ENCODE results near the gene SLC22A3. TPM values are rescaled to one million over a fixed set of nuclear protein-coding genes. Genes with fewer than 3 reads are reported as not detected.

The SLC22A3 gene
- total RNA-seq, 1 experiment from 2014 or later = 0.09 TPM

- intact Hi-C loops (cut with micrococcal nuclease) = no loop called here
- no peak overlapping the region for H3K4me3 Mint-ChIP-seq (ENCODE audit: unreplicated experiment)
- no TSS peak for BruUV-seq (replicated peaks)
- H3K4me1 Mint-ChIP-seq (ENCODE audit: insufficient read depth, unreplicated experiment) = no peaks in the 10 kb centered on the region
- no peaks in the 10 kb centered on the region for H3K9me3 Mint-ChIP-seq (ENCODE audit: unreplicated experiment)
- ChIA-PET POLR2A (no interaction called here), CTCF (interaction anchor here (1.6 to 1.9 kb wide), 2 partner anchors 16 to 17 kb away, joined by 5 to 8 read pairs; no protein-coding TSS in a partner anchor)
- no peak overlapping the region for H3K27ac Mint-ChIP-seq (ENCODE audit: low read depth, unreplicated experiment)
- no peaks in the 10 kb centered on the region for H3K27me3 Mint-ChIP-seq (ENCODE audit: insufficient read depth, unreplicated experiment)
- no peak for TF ChIP-seq CTCF (IDR thresholded peaks at IDR 0.05; ENCODE audit: unreplicated experiment)
- no peak for DNase-seq (ENCODE audit: unreplicated experiment)
- no peaks in the 10 kb centered on the region for H3K36me3 Mint-ChIP-seq (ENCODE audit: insufficient read depth, unreplicated experiment)
Measured at GRCh38 chr6:160438481-160438880, 90.3 kb downstream of the SLC22A3 start.

- CTCF ChIA-PET = interaction anchor here (0.6 to 1.6 kb wide), 2 partner anchors 16 to 94 kb away, joined by 3 to 5 read pairs; no protein-coding TSS in a partner anchor
- POLR2A ChIA-PET = no interaction called here
Measured at GRCh38 chr6:160439751-160440150, 91.6 kb downstream of the SLC22A3 start.

GRCh38 chr6:160442151-160442550, 94.0 kb downstream of the SLC22A3 start:
- no peak overlapping the region for H3K27ac Mint-ChIP-seq (ENCODE audit: low read depth, unreplicated experiment)
- CTCF ChIA-PET = interaction anchor here (0.6 to 1.0 kb wide), 5 partner anchors 9 to 304 kb away, joined by 3 to 5 read pairs (median 4); no protein-coding TSS in a partner anchor
- no peaks in the 10 kb centered on the region for H3K27me3 Mint-ChIP-seq (ENCODE audit: insufficient read depth, unreplicated experiment)
- no peak for TF ChIP-seq CTCF (IDR thresholded peaks at IDR 0.05; ENCODE audit: unreplicated experiment)
- POLR2A ChIA-PET = no interaction called here
- DNase-seq (ENCODE audit: unreplicated experiment) = no peak
- intact Hi-C loops (cut with micrococcal nuclease) = no loop called here
- H3K4me3 Mint-ChIP-seq (ENCODE audit: unreplicated experiment) = no peak overlapping the region
- no peaks in the 10 kb centered on the region for H3K36me3 Mint-ChIP-seq (ENCODE audit: insufficient read depth, unreplicated experiment)
- no peaks in the 10 kb centered on the region for H3K4me1 Mint-ChIP-seq (ENCODE audit: insufficient read depth, unreplicated experiment)
- H3K9me3 Mint-ChIP-seq (ENCODE audit: unreplicated experiment) = no peaks in the 10 kb centered on the region
- no TSS peak for BruUV-seq (replicated peaks)

More at GRCh38 chr6:160439751-160440150, 91.6 kb downstream of the SLC22A3 start:
- DNase-seq (ENCODE audit: unreplicated experiment) = no peak
- intact Hi-C loops (cut with micrococcal nuclease) = no loop called here
- no peaks in the 10 kb centered on the region for H3K36me3 Mint-ChIP-seq (ENCODE audit: insufficient read depth, unreplicated experiment)
- no peaks in the 10 kb centered on the region for H3K4me1 Mint-ChIP-seq (ENCODE audit: insufficient read depth, unreplicated experiment)
- BruUV-seq (replicated peaks) = no TSS peak
- TF ChIP-seq CTCF (IDR thresholded peaks at IDR 0.05; ENCODE audit: unreplicated experiment) = no peak
- H3K27me3 Mint-ChIP-seq (ENCODE audit: insufficient read depth, unreplicated experiment) = no peaks in the 10 kb centered on the region
- H3K4me3 Mint-ChIP-seq (ENCODE audit: unreplicated experiment) = no peak overlapping the region
- H3K27ac Mint-ChIP-seq (ENCODE audit: low read depth, unreplicated experiment) = no peak overlapping the region
- no peaks in the 10 kb centered on the region for H3K9me3 Mint-ChIP-seq (ENCODE audit: unreplicated experiment)

GRCh38 chr6:160445130-160445529, 97.0 kb downstream of the SLC22A3 start:
- no TSS peak for BruUV-seq (replicated peaks)
- POLR2A ChIA-PET = no interaction called here
- no peak for TF ChIP-seq CTCF (IDR thresholded peaks at IDR 0.05; ENCODE audit: unreplicated experiment)
- Mint-ChIP-seq H3K27ac (ENCODE audit: low read depth, unreplicated experiment) (no peak overlapping the region), H3K36me3 (ENCODE audit: insufficient read depth, unreplicated experiment) (no peaks in the 10 kb centered on the region), H3K9me3 (ENCODE audit: unreplicated experiment) (no peaks in the 10 kb centered on the region), H3K4me1 (ENCODE audit: insufficient read depth, unreplicated experiment) (no peaks in the 10 kb centered on the region), H3K27me3 (ENCODE audit: insufficient read depth, unreplicated experiment) (no peaks in the 10 kb centered on the region), H3K4me3 (ENCODE audit: unreplicated experiment) (no peak overlapping the region)
- intact Hi-C loops (cut with micrococcal nuclease) = no loop called here
- DNase-seq (ENCODE audit: unreplicated experiment) = no peak
- CTCF ChIA-PET = interaction anchor here (0.6 to 1.3 kb wide), 3 partner anchors 10 to 356 kb away, joined by 4 to 6 read pairs (median 4); no protein-coding TSS in a partner anchor

Measured in MCF 10A (cell line).